SU-DHL-6 (cell line): ENCODE measurements around the gene MRPS35.

ENCODE experiments used
- CTCF ChIP-seq: fragments of 200-600 bp; sonication (generic); IDR thresholded peaks from one replicate; pipeline ENCODE4 v1.5.1; 2017; ENCODE audit warnings: antibody characterized with exemption, mild to moderate bottlenecking, low read length, moderate library complexity; ENCODE audit not compliant: insufficient read depth, poor library complexity, severe bottlenecking
- EZH2phosphoT487 ChIP-seq: fragments of 200-600 bp; sonication (generic), shearing (Covaris generic); conservative IDR thresholded peaks from 2 replicates; pipeline ENCODE4 v1.6.1; 2018; ENCODE audit warnings: mild to moderate bottlenecking, antibody characterized with exemption, low read length, moderate library complexity, mixed read lengths

GRCh38 chr12:27686147-27686546 is 24.5 kb upstream of the MRPS35 start:
- TF ChIP-seq CTCF: no peak
- no peak for TF ChIP-seq EZH2phosphoT487
